WTC11 (cell line): ENCODE results near the gene NPPA.
"Not testable (repeated sequence)": the region's sequence is repeated elsewhere in the genome, so short reads cannot be mapped to it uniquely, and the experiment has no call there.

Experiments
- ELF4 ChIP-seq: sonication (generic); formaldehyde crosslinking; IDR thresholded peaks from 2 replicates; pipeline ENCODE4 v1.8.1; 2022; ENCODE audit warnings: low read depth, mild to moderate bottlenecking, moderate library complexity, missing genetic modification reagents
- TF ChIP-seq, protein P1 (sequence below): fragments of 200-600 bp; IDR thresholded peaks from 2 replicates; pipeline ENCODE4 v1.8.0; 2022; ENCODE audit warnings: antibody characterized with exemption

DNA sequence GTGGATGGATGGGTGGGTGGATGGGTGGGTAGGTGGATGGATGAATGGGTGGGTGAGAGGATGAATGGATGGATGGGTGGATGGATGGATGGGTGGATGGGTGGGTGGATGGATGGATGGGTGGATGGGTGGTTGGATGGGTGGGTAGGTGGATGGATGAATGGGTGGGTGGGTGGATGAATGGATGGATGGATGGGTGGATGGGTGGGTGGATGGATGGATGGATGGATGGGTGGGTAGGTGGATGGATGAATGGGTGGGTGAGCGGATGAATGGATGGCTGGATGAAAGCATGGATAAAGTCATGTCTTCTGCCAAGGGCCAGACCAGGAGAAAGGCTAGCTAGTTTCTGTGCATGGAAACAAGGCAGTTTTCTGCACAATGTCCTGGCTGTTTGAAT is 46.9 kb upstream of the NPPA start:
- TF ChIP-seq, protein P1, sequence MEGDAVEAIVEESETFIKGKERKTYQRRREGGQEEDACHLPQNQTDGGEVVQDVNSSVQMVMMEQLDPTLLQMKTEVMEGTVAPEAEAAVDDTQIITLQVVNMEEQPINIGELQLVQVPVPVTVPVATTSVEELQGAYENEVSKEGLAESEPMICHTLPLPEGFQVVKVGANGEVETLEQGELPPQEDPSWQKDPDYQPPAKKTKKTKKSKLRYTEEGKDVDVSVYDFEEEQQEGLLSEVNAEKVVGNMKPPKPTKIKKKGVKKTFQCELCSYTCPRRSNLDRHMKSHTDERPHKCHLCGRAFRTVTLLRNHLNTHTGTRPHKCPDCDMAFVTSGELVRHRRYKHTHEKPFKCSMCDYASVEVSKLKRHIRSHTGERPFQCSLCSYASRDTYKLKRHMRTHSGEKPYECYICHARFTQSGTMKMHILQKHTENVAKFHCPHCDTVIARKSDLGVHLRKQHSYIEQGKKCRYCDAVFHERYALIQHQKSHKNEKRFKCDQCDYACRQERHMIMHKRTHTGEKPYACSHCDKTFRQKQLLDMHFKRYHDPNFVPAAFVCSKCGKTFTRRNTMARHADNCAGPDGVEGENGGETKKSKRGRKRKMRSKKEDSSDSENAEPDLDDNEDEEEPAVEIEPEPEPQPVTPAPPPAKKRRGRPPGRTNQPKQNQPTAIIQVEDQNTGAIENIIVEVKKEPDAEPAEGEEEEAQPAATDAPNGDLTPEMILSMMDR, result not testable (repeated sequence)
- not testable (repeated sequence) for TF ChIP-seq ELF4 (CRISPR knock-in tag)
